ENCODE data around the gene EDAR.

EDAR gene

GRCh38 chr2:108854484-108854883, 134.5 kb downstream of the EDAR start:
- no peaks in the 10 kb centered on the region for H3K4me1 Mint-ChIP-seq
- peaks cover 62% of the 10 kb centered on the region for H3K36me3 Mint-ChIP-seq (ENCODE audit: low read depth)
- TF ChIP-seq CTCF (IDR thresholded peaks at IDR 0.05; ENCODE audit: unreplicated experiment in 3 of 3), result no peak
- no peak overlapping the region for H3K27ac Mint-ChIP-seq
- H3K27me3 Mint-ChIP-seq (ENCODE audit: low read depth), result no peaks in the 10 kb centered on the region
- H3K4me3 Mint-ChIP-seq, result no peak overlapping the region
- peaks cover 2% of the 10 kb centered on the region for H3K9me3 Mint-ChIP-seq

- TF ChIP-seq CTCF (IDR thresholded peaks at IDR 0.05; ENCODE audit: unreplicated experiment in 3 of 3), result no peak
- Mint-ChIP-seq H3K4me1 (no peaks in the 10 kb centered on the region), H3K4me3 (no peak overlapping the region), H3K27ac (no peak overlapping the region), H3K27me3 (ENCODE audit: low read depth) (no peaks in the 10 kb centered on the region), H3K36me3 (ENCODE audit: low read depth) (peaks cover 54% of the 10 kb centered on the region), H3K9me3 (no peaks in the 10 kb centered on the region)
These were observed 135.6 kb downstream of the EDAR start for GRCh38 chr2:108853421-108853820.

DNA sequence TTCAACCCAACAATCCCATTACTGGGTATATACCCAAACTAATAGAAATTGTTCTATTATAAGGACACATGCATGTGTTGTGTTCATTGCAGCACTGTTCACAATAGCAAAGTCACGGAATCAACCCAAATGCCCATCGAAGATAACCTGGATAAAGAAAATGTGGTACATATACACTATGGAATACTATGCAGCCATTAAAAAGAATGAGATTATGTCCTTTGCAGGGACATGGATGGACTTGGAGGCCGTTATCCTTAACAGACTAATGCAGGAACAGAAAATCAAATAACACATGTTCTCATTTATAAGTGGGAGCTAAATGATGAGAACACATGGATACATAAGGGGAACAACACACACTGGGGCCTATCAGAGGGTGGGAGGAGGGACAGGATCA, 136.6 kb downstream of the EDAR start:
- Mint-ChIP-seq H3K27me3 (ENCODE audit: low read depth) (no peaks in the 10 kb centered on the region), H3K4me3 (no peak overlapping the region), H3K4me1 (no peaks in the 10 kb centered on the region), H3K27ac (no peak overlapping the region), H3K9me3 (no peaks in the 10 kb centered on the region), H3K36me3 (ENCODE audit: low read depth) (peaks cover 43% of the 10 kb centered on the region)
- TF ChIP-seq CTCF (IDR thresholded peaks at IDR 0.05; ENCODE audit: unreplicated experiment in 3 of 3), result no peak

GRCh38 chr2:108847000-108847399, 142.0 kb downstream of the EDAR start:
- no peaks in the 10 kb centered on the region for H3K9me3 Mint-ChIP-seq
- no peak overlapping the region for H3K4me3 Mint-ChIP-seq
- no peak for TF ChIP-seq CTCF (IDR thresholded peaks at IDR 0.05; ENCODE audit: unreplicated experiment in 3 of 3)
- no peaks in the 10 kb centered on the region for H3K4me1 Mint-ChIP-seq
- peaks cover 54% of the 10 kb centered on the region for H3K36me3 Mint-ChIP-seq (ENCODE audit: low read depth)
- H3K27me3 Mint-ChIP-seq (ENCODE audit: low read depth), result no peaks in the 10 kb centered on the region
- no peak overlapping the region for H3K27ac Mint-ChIP-seq

DNA sequence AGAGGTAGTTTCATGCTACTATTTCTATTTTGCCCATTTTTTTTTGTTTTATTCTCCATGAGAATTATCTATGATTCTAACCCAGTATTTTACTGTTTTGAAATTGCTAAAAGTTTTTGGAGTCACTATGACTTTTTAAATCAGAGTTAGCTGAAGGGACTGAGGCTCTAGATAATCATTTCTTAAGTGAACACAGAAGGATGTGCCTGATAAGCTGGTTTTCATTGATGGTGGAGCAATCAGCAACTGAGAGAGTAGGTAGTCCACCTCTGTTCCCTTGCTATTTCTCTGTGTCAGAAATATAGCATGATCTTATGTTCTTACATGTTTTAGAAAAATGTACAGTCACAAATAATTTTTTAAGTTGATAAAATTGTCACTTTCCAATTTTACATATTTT, 143.1 kb downstream of the EDAR start:
- no peaks in the 10 kb centered on the region for H3K27me3 Mint-ChIP-seq (ENCODE audit: low read depth)
- no peak for TF ChIP-seq CTCF (IDR thresholded peaks at IDR 0.05; ENCODE audit: unreplicated experiment in 3 of 3)
- peaks cover 54% of the 10 kb centered on the region for H3K36me3 Mint-ChIP-seq (ENCODE audit: low read depth)
- H3K27ac Mint-ChIP-seq, result no peak overlapping the region
- H3K9me3 Mint-ChIP-seq, result peaks cover 9% of the 10 kb centered on the region
- H3K4me3 Mint-ChIP-seq, result no peak overlapping the region
- no peaks in the 10 kb centered on the region for H3K4me1 Mint-ChIP-seq

Measured in nephron (organoid).